Pulmonary artery endothelial cell (primary cell): ENCODE measurements around the gene RAET1G. TPM values are rescaled to one million over a fixed set of nuclear protein-coding genes. Genes with fewer than 3 reads are reported as not detected.
A peak's percentile ranks its signal among the peaks of the same experiment; 100 is the strongest.
"Not testable (repeated sequence)": the region's sequence is repeated elsewhere in the genome, so short reads cannot be mapped to it uniquely, and the experiment has no call there.

Experiments used
- DNase-seq: peaks from one replicate; pipeline ENCODE4 v3.0.0-alpha.2; 2011; ENCODE audit warnings: low read depth, low spot score
- total RNA-seq: library from RNA; depleted of rRNA; stranded (reverse); fragments of >200 nt; gene quantifications from 2 replicates; pipeline ENCODE4 v1.2.3, GENCODE V29; 2014

Gene RAET1G
- total RNA-seq, 1 donor from 2014 or later = 0.13 TPM

- DNase-seq = not testable (repeated sequence)
These were observed 31.5 kb upstream of the RAET1G start for GRCh38 chr6:149954328-149954983.

- DNase-seq = not testable (repeated sequence)
These were observed 31.0 kb upstream of the RAET1G start for GRCh38 chr6:149953934-149954327.

- not testable (repeated sequence) for DNase-seq
These were observed 30.5 kb upstream of the RAET1G start for GRCh38 chr6:149953390-149953789.

- no peak for DNase-seq
These were observed 28.7 kb upstream of the RAET1G start for GRCh38 chr6:149951626-149952025.

GRCh38 chr6:149951096-149951495 lies 28.2 kb upstream of the RAET1G start:
- no peak for DNase-seq

GRCh38 chr6:149950423-149950822 lies 27.5 kb upstream of the RAET1G start:
- no peak for DNase-seq

GRCh38 chr6:149948616-149949015 lies 25.7 kb upstream of the RAET1G start:
- DNase-seq = no peak

- DNase-seq = no peak
These were observed 25.1 kb upstream of the RAET1G start for GRCh38 chr6:149948011-149948410.

- DNase-seq = not testable (repeated sequence)
These were observed 24.6 kb upstream of the RAET1G start for GRCh38 chr6:149947533-149947932.

GRCh38 chr6:149946631-149947030 lies 23.7 kb upstream of the RAET1G start:
- DNase-seq = not testable (repeated sequence)

GRCh38 chr6:149945276-149945675 lies 22.4 kb upstream of the RAET1G start:
- DNase-seq = not testable (repeated sequence)

GRCh38 chr6:149943321-149943720 lies 20.4 kb upstream of the RAET1G start:
- DNase-seq = not testable (repeated sequence)

GRCh38 chr6:149942461-149942829 lies 19.5 kb upstream of the RAET1G start:
- no peak for DNase-seq

GRCh38 chr6:149941583-149942460 lies 18.9 kb upstream of the RAET1G start, which contains the start of gene ULBP2:
Gene ULBP2, plus strand, starts transcription at chr6:149942014. Its CDS starts 59 bp downstream, at chr6:149942073.
- DNase-seq = peak; percentile 91

GRCh38 chr6:149940672-149940982 lies 17.7 kb upstream of the RAET1G start:
- no peak for DNase-seq

GRCh38 chr6:149939909-149940671 lies 17.2 kb upstream of the RAET1G start:
- no peak for DNase-seq

- DNase-seq = no peak
These were observed 16.4 kb upstream of the RAET1G start for GRCh38 chr6:149939356-149939648.

GRCh38 chr6:149938571-149939355 lies 15.8 kb upstream of the RAET1G start:
- DNase-seq = no peak

- not testable (repeated sequence) for DNase-seq
These were observed 15.2 kb upstream of the RAET1G start for GRCh38 chr6:149938013-149938570.

GRCh38 chr6:149936743-149937142 lies 13.8 kb upstream of the RAET1G start:
- DNase-seq = no peak

- no peak for DNase-seq
These were observed 12.7 kb upstream of the RAET1G start for GRCh38 chr6:149935668-149936067.
